NCI-H1417 treated with DMSO at 0.1 percent for 48 hours (cell line): ENCODE data around the gene KLHL14.

Experiments
- DNase-seq: peaks from one replicate; lab custom pipeline; 2025; lab: John Stamatoyannopoulos, UW

Gene KLHL14

DNA sequence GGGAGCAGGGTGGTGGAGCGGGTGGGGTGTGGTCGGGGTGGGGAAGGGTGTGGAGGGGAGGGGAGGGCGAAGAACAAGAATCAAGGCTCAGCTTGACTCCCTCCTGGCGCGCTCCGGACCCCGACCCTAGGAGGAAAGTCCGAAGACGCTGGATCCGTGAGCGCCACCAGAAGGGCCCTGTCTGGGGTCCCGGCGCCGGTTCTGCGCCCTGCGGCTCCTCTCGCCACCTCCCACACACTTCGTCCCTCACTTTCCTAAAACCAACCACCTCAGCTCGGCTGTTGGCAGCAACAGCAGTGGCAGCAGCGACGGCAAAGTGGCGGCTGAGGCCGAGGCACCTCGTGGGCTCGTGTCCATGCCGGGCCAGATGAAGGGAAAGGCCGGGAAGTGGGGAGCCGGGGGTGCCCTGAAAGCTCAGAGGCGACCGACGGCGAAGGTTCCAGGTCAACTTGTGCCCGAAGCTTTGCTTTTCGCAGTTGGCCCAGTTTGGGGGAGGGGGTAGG lies 2.1 kb downstream of the KLHL14 start:
- no peak for DNase-seq

DNA sequence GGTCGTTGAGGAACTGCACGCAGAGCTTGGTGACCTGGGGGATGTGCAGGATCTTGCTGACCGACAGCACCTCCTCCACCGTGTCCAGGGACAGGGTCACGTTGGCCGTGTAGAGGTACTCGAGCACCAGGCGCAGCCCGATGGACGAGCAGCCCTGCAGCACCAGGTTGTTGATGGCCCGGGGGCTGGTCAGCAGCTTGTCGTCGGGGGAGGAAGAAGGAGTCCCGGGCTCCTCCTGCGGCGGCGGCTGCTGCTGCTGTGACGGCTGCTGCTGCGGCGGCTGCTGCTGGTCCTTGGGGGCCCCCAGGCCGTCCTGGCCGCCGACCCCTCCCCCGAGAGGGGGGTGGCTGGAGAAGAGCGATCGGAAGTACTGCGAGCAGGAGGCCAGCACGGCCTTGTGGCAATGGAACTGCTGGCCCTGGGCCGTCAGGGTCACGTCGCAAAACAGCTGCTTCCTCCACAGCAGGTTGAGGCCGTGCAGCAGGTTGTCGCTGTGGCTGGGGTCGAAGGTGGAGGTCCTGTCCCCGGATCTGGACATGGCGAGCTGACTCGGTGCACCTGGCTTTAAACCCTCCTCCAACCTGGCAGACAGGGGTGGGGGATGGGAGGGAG lies 2.7 kb downstream of the KLHL14 start:
- no peak for DNase-seq

DNA sequence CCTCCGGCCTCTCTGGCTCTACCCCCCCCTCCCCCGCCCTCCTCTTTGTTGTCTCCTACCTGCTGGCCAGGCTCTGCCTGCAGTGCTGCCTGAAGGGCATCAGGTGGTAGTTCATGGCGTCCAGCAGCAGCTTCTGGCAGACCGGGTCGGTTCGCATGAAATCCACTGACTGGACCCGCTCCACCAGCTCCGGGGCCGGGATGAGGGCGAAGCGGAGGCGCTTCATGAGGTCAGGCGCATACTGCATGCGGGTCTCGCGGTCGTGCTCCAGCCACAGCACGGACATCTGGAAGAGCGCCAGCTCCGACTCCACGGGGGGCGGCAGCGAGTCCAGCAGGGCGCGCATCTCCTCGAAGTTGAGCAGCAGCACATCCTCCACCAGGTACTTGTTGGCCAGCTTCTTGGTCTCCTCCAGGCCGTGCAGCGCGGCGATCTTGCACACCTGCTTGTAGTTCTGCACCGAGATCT lies 3.2 kb downstream of the KLHL14 start:
- no peak for DNase-seq

DNA sequence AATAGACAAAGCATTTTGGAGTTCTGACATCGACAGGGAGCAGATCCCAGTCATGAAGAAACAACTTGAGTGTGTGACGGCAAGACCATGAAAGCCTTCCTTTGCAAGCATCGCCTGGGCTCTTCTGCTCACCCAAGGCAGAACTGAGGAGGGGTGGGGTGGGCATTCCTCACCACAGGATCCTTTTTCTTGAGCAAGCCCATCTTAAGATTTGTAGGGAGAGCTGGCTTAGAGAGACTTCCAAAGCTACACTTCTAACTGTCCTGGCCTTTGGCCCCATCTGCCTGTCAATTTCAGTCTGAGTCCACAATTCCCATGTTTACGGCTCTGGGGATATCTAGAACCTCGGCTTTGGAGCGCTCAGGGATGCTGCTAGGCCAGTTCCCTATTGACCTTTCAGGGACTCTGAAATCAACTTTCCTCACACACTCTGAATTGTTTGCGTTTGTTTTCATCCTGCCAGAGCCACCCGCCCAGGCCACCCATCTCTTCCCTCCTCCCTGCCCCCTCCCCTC lies 3.7 kb downstream of the KLHL14 start:
- no peak for DNase-seq

DNA sequence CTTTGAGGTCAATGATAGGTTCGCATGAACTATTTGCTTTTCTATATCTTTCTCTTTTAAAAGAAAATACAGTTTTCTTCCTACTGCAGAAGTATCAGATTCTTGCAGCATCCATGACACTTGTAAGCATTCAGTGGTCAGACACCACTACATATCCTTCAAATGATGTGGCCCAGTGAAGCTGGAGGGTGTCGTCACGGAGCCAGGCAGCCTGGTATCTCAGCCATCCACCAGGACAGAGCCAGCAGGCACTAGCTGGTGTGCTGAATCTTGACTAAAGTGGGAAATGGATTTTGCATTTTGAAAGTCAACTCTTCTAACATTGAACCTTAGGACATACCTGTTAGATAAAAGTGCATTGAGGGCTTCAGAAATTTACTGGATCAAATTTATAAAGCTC lies 5.4 kb downstream of the KLHL14 start:
- DNase-seq: no peak

DNA sequence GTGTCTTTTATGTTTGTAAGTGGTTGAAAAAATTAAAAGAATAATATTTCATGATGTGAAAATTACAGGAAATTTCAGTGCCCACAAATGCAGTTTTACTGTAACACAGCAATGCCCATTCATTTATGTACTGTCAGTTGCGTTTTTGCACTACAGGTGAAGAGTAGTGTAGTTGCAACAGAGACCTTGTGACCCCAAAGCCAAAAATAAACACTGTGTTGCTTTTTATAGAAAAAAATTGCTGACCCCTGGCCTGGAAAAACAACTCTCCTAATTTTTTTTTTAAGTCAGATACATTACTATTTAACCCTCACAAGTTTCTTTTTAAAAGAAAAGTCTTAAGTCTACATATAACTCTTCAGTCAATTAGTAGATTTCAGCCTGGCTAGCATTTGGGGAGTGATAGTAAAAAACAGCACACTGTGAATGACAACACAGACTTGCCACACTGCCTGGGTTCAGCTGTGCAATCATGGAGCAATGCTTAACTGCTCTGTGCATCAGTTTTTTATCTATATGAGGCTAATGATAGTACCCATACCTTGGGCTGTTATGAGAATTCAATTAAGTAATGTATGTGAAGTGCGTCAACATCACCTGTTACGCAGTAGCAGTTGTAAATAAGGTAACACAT lies 8.1 kb downstream of the KLHL14 start:
- DNase-seq: no peak

DNA sequence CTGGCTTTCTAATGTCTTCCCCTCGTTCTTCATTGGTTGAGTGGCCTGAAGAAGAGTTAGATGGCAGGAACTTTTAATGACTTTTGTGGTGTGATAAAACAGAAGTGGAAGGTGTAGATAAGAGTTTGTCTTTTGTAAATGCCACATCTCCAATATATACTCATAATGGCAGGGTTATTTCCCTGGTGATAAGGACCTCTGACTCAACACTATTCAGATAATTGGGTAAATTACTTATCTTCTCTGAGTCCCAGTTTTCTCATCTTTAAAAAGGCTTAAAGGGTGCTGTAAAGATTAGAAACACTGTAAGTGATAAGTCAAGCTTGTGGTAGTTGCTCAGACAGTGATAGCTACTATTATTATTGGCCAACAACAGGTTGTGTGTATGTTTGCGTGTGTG lies 9.5 kb downstream of the KLHL14 start:
- no peak for DNase-seq

DNA sequence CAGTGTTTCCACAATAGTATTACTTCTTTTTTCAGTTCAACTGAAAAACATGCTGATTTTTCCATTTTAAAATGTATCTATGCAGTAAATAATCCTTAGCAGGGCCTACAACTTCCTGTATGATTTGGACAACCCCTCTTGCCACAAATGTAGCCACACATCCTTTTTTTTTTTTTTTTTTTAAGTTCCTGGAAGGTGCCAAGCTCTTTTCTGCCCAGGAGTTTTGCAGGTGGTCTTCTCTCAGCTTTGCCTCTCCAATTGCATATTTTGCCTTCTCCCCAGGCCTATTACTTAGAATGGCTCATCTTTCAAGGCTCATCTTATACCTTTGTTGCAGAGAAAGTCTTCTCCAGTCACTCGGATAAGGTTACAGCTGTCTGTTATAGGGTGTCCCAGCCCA lies 11.6 kb downstream of the KLHL14 start:
- DNase-seq: no peak

DNA sequence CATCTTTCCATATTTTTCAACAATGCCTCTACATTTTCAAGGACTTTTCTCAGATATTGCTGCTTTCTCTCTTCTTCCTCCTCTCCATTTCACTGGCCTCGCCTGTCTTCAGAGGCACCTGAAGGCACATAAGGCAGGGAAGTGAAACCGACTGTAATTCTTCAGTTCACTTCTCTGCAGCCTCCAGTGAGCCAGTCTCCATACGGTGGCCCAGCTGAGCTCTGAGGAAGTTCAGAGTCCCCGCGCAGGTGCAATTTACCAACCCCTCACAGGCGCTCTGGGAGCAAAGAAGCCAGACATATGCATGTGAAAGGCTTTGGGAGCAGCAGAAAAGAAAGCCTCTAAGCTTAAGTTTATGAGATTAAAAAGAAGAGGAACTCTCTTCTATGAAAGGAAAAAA lies 12.4 kb downstream of the KLHL14 start:
- no peak for DNase-seq

DNA sequence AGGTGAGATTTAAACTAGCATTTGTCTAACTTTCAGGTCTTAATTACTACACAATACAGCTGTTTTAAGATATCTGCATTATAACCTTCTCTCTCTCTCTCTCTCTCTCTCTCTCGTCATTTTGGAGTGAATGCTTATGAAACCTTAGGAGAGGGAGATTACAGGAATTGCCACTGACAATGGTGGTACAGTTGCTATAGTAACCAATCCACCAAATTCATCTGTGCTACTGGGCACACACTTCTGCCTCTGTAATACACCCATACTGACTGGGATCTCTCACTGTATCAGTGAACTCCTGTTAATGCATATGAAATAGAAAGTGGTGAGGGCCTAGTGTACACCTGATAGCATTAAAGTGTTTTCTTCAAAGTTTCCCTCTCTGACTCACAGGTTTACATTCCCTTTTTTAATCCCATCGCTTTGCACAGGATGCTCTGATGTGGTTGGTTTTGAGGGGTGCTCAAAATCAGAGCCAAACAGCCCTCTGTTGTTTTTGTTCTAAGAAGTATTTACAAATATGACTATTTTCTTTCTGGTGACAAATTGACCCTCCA lies 13.1 kb downstream of the KLHL14 start:
- DNase-seq: no peak

DNA sequence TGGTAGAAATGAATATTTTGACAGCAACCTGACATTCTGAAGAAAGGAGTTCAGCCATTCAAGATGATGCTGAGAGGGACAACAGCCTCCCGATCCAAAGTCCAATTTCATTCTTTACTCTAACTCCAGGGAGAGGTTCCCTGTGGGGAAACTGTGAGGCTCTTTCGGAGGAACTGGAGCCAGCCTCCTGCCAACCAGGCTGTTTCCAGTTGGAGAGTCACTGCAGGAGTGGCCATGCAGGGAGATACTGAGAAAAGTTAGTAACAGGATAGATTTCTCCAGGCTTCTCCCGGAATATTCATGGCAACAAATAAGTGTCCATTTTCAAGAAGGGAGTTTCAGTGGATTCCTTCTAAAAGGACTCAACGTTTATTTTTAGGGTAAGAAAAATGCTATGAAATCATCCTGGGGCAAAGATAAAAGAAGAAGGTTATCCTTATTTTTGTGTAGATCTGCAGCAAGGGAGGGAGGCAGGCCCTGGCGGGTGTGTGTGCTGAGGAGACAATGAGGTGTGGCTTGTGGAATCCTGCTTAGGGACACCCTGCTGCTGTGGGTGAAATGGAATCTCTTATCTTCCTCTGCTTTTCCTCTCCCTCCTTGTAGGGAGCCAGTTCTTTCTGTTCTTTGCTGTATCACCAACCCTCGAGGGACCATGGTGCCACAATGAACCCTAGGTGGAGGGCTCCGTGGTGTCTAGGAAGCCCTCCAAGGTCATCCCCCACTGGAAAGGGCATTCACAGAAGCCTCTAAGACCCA lies 18.1 kb downstream of the KLHL14 start:
- DNase-seq: no peak

DNA sequence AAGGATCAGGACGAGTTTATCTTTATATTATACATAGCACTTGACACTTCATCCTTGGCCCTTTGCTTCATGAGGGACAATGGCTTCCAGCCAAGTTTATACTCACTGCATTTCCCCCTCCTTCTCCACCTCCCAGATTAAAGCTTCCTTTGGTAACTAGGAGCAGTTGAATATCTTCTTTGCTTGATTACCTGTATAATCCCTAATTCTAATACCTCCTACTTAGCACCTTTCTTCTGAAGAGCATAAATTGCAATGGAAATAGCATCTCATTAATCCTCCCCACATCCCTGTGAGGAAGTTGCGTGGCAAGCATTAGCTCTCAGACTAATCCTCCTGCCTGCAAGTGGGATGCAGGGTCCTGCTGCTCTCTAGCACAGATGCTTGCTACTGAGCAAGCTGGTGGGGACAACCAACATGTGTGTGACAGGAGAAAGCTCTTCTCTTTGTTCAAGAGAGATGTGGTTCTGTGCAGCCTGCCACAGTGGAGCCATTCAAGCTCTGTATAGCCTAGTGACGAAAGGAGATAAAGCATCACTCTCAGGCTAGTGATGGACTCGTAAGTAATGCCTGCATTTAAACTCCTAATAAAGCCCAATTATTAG lies 19.1 kb downstream of the KLHL14 start:
- DNase-seq: no peak

DNA sequence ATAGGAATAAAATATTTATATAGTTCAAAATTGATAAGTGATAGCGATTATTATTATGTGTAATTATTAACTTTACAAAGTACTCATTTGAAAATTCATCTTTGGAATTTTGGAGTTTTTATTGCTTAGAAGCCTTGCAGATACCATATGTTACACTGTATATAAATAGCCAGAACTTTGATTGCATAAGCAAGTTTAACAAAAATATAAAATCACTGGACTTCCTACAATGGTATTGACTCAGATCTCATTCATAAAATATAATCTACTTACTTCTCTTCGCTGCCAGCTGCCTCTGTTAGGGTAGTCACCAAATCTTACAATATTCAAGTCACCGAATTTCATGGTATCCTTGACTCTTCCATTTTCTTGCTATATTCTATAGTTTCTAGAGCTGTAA lies 22.5 kb downstream of the KLHL14 start:
- DNase-seq: no peak

DNA sequence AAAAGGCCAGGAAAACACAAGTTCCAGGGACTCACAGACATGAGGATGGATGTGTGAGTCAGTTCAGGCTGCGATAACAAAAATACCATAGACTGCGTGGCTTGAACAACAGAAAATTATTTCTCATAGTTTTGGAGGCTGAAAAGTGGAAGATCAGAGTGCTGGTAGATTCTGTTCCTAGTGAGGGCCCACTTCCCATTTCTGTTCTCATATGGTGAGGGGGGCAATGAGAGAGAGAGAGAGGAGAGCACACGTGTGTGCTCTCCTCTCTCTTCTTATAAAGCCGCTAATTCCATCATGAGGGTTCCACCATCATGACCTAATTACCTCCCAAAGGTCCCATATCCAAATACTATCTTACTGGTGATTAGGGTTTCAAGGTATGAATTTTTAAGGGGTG lies 23.0 kb downstream of the KLHL14 start:
- no peak for DNase-seq

DNA sequence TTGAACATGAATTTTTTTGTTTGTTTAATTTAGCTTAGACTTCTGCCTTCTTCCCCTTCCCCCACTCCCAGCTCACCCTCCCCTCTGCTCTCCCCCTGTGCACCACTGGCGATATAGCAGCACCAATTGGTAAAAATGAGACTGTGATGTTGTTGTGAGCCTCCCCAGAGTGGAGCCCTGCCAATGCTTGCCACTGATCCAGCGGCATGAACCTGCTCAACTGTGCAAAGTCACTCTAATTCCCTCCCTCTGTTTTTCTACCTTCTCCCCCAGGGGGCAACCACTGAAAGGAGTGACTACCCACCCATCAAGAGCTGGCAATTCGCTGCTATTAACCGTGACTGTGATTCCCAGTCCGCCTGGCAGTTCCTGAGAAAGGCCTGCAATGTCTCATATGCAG lies 30.2 kb downstream of the KLHL14 start:
- no peak for DNase-seq

DNA sequence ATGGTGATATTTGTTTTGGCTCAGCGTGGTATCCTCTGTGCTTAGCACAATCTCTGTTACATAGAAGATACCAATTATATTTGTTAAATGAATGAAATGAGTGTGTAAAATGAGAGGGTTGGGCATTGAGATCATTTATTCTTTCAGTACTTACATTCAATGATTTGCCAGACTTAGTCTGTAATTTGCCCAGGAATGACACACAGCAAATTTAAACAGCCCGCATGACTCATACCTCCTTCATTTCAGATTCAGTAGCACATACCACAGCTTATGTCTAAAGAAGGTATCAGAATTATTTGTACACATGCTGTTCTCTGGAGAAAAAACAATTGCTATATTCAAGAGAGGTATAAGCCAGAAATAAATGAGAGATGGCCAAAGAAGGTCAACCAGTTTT lies 37.0 kb downstream of the KLHL14 start:
- no peak for DNase-seq

DNA sequence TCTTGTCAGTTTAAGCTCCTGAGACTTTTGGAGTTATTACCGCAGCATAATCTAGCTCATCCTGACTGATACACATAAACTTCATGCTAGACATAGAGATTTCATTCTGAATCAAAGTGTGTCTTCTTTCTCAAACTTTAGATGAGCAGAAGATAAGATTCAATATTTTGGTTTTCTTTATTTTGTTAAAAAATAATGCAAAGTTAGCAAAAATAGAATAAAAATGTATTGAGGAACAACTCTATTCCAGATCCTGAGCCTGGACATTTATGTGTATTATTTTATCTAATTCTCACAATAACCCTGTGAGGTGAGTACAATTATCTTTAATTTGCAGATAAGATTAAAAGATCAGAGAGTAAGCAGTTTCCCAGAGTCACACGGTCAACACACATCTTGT lies 38.4 kb downstream of the KLHL14 start:
- DNase-seq: no peak

DNA sequence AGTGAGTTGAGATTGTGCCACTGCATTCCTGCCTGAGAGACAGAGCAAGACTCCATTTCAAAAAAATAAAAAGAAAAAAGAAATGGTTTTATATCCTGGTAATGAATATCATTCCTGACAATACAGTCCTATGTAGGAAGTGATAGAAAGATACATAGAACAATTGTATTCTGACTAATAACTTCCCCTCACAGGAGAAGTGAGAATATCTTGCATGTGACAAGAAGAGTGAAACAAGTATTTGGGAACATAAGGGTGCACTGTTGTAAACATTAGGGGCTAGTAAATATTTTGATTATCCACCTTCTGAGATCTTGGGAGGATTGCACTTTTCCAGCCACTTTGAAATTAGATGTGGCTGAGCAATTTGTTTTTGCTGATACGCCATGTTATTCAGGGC lies 40.7 kb downstream of the KLHL14 start:
- DNase-seq: no peak

DNA sequence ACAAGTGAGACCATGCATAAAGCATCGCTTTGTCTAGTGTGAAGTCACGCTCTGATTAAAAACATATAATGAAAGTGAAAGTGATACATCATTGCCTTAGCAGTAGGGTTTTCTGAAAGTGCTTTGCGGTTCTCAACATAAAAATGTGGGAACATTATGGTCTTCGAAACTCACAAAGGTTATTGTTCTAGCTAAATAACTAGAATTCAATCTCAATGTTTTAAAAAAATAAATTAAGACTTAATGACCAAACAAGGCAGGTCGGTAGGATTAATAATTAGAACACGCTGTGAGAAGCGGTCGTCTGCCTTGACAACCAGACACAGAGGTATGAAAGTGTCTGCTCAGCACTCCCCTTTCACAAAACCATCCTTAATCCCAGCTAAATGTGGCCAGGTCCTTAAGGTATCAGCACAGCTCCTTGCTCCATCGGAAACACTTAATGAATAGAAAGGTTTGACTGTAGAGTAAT lies 42.2 kb downstream of the KLHL14 start:
- peak; percentile 66 for DNase-seq

DNA sequence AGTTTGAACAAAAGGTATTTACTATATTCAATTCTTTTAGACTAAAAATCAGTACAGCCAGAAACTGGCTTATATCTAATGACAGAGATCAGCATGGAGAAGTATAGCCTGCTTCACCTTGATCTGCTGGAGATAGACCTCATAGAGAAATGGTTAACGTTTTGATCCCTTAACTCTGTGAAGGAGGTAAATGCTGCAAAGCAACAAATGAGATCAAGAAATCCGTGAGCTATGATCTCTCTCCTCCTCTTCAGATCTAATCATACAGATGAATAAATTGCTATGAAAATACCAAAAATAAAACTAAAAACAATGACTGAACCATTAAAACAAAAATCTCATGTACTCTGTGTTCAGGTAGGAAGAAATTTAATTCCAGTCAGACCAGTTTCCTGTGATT lies 42.8 kb downstream of the KLHL14 start:
- DNase-seq: no peak

DNA sequence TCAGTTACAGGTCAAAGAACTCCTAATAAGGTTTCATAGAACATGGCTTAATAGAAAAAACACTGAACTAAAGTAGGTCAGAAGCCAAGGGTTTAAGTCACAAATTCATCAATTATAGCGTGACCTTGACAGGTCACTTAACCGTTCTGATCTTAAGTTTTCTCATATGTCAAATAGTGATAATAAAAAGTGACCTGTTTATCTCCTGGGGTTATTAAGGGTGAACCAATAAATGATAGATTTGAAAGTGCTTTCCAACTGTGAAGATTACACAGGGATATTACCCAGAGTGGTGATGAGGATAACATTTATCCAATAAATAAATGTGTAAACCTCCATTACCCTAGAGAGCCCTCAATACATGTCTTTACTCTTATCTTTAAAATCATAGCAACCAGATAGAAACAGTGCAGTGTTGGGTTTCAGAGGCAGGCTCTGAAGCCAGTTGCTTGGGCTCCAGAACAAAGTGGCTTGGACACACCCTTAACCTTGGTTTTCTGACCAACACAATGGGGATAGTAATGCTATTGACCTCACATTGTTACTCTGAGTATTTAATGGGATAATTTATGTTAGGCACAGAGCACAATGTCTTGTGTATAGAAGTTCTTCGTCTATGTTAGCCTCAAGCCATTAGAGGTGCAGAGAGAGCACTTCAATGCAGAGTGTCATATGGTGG lies 48.6 kb downstream of the KLHL14 start:
- DNase-seq: peak; percentile 50

DNA sequence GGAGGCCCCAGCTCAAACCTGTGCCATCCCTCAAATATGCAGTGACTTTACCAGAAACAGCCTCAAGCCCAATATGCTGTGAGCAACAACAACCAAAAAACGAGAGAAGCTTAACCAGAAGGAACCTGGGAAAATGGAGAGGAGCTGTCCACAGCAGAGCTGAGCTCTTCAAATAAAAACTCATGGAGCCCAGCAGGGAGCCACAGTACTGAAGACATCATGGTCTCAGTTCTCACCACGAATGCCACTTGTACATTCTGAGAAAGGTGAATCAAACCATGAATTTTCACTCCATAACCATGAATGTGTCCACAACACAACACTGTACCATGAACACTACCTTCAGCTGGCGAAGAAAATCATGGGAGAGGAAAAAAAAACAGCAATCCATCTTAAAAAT lies 50.5 kb downstream of the KLHL14 start:
- DNase-seq: no peak
